Endothelial cell (in vitro differentiated cells): ENCODE data around the gene SAMD8. TPM values are rescaled to one million over a fixed set of nuclear protein-coding genes. Genes with fewer than 3 reads are reported as not detected.

Source experiments
- DNase-seq: peaks from one replicate; pipeline ENCODE4 v3.0.0; 2021; ENCODE audit warnings: low spot score
- H3K27ac Mint-ChIP-seq: one replicate; pipeline ENCODE4 v1.8.0; 2021; ENCODE audit warnings: mixed read lengths, inconsistent platforms; ENCODE audit not compliant: unreplicated experiment
- H3K27me3 Mint-ChIP-seq: one replicate; pipeline ENCODE4 v1.8.0; 2021; ENCODE audit warnings: mild to moderate bottlenecking, moderate library complexity, mixed read lengths, inconsistent platforms; ENCODE audit not compliant: unreplicated experiment
- H3K36me3 Mint-ChIP-seq: one replicate; pipeline ENCODE4 v1.8.0; 2021; ENCODE audit warnings: mild to moderate bottlenecking, low read depth, mixed read lengths, inconsistent platforms; ENCODE audit not compliant: unreplicated experiment
- H3K4me1 Mint-ChIP-seq: one replicate; pipeline ENCODE4 v1.8.0; 2021; ENCODE audit warnings: mild to moderate bottlenecking, mixed read lengths, inconsistent platforms; ENCODE audit not compliant: unreplicated experiment
- H3K4me3 Mint-ChIP-seq: one replicate; pipeline ENCODE4 v1.8.0; 2021; ENCODE audit warnings: mild to moderate bottlenecking, mixed read lengths, inconsistent platforms; ENCODE audit not compliant: unreplicated experiment
- H3K9me3 Mint-ChIP-seq: one replicate; pipeline ENCODE4 v1.8.0; 2021; ENCODE audit warnings: mixed read lengths, inconsistent platforms; ENCODE audit not compliant: unreplicated experiment
- total RNA-seq: library from RNA; stranded (reverse); fragmentation: NEBNext Ultra II Directional; extraction: Animal tissue kit (Norgen Biotek cat#: 25700); gene quantifications from one replicate; pipeline ENCODE4 v1.2.1, GENCODE V29; 2021; ENCODE audit not compliant: unreplicated experiment
- TF ChIP-seq, protein P1 (sequence below): fragments of 200-600 bp; sonication (generic); IDR thresholded peaks from one replicate; pipeline ENCODE4 v1.5.0; 2021; ENCODE audit warnings: antibody characterized with exemption; ENCODE audit not compliant: unreplicated experiment

SAMD8 gene
- total RNA-seq, 1 donor from 2014 or later = 29.0 TPM

DNA sequence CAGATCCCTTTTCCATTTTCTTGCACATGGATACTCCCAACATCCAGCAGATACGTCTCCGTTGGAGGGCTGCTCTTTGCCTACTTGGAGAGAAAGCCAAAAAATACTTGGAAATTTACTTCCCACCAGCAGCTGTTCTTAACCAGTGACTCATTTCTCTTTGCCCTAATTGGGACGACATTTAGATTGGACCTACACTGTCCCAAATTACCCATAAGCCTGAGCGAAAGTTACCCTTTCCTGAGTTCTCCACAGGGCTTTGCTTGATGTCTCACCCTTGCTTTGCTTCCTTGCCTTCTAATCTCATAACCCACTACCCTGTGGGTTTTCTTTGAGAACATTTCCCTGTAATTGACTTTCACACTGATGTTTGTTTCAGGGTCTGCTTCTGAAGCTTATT is 48.1 kb downstream of the SAMD8 start:
- no peaks in the 10 kb centered on the region for H3K9me3 Mint-ChIP-seq
- no peak for DNase-seq
- no peak overlapping the region for H3K4me3 Mint-ChIP-seq
- TF ChIP-seq, protein P1, sequence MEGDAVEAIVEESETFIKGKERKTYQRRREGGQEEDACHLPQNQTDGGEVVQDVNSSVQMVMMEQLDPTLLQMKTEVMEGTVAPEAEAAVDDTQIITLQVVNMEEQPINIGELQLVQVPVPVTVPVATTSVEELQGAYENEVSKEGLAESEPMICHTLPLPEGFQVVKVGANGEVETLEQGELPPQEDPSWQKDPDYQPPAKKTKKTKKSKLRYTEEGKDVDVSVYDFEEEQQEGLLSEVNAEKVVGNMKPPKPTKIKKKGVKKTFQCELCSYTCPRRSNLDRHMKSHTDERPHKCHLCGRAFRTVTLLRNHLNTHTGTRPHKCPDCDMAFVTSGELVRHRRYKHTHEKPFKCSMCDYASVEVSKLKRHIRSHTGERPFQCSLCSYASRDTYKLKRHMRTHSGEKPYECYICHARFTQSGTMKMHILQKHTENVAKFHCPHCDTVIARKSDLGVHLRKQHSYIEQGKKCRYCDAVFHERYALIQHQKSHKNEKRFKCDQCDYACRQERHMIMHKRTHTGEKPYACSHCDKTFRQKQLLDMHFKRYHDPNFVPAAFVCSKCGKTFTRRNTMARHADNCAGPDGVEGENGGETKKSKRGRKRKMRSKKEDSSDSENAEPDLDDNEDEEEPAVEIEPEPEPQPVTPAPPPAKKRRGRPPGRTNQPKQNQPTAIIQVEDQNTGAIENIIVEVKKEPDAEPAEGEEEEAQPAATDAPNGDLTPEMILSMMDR = no peak
- no peaks in the 10 kb centered on the region for H3K4me1 Mint-ChIP-seq
- peaks cover under 1% of the 10 kb centered on the region for H3K36me3 Mint-ChIP-seq
- H3K27me3 Mint-ChIP-seq = no peaks in the 10 kb centered on the region
- H3K27ac Mint-ChIP-seq = peak overlapping the region; percentile 53

DNA sequence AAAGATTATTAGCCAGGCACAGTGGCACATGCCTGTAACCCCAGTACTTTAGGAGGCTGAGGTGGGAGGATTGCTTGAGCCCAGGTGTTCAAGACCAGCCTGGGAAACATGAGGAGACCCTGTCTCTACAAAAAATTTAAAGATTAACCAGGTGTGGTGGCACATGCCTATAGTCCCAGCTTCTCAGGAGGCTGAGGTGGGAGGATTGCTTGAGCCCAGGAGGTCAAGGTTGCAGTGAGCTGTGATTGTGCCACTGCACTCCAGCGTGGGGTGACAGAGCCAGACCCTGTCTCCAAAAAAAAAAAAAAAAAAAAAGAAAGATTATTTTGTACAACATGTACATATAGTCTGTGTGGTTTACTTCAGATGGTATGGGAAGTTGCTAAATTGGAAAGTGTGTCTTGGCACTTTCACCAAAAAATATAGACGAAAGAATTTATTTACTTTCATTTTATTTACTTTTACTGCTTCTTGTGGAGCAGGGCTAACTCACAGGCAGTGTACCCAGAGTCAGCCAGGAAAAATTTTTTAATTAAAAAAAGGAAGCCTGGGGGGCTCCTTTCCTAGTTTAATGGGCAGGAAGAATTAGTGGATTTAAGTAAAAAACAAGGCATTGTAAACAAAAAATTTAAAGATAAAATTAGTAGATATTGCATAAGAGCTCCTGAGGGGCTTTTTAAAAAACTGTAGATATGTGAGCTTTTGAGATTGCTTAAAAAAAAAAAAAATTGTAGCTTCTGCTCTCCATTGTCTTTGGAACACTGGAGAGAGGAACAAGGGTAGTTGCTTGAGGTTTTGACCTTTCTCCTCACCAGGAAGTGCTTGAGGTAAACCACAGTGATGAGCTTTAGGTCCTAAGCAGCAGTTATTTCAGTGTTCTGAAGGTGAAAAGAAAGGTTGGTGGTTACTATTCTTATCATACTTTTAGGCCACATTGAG is 54.5 kb downstream of the SAMD8 start:
- DNase-seq = no peak
- Mint-ChIP-seq H3K4me3 (no peak overlapping the region), H3K4me1 (peaks cover 6% of the 10 kb centered on the region), H3K27ac (no peak overlapping the region), H3K27me3 (no peaks in the 10 kb centered on the region), H3K36me3 (peaks cover 2% of the 10 kb centered on the region), H3K9me3 (no peaks in the 10 kb centered on the region)
- TF ChIP-seq, protein P1 = no peak

DNA sequence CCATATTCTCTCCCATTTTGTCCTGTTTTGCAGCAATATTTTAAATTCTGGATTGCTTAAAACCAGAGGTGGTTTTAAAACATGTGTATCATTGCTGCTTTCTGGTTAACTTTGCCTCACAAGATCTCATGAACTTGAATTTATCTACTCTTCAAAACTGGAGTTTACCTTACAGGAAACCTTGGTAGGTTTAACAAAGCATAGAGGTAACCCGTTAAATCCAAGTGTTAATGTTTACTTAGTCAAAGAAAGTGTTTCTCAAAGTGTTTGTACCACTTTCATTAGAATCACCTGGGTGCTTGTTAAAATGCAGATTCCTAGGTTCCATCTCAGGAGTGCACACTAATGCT is 55.1 kb downstream of the SAMD8 start:
- peaks cover 2% of the 10 kb centered on the region for H3K36me3 Mint-ChIP-seq

DNA sequence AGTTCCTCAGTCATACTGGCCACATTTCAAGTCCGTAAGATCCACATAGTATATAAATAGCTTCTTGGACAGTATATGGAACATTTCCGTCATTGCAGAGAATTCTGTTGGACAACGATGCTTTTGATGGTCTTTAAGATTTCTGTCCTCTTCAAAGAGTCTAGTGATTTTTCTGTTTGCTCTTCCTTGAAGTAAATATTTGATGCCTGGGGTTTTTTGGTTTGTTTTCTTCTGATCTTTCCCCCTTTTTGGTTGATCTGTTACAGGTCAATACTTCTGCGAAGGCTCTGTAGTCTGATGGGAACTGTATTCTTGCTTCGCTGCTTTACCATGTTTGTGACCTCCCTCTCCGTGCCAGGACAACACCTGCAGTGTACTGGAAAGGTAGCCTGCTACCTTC is 56.8 kb downstream of the SAMD8 start:
- H3K9me3 Mint-ChIP-seq = no peaks in the 10 kb centered on the region
- peaks cover 2% of the 10 kb centered on the region for H3K36me3 Mint-ChIP-seq
- H3K27me3 Mint-ChIP-seq = no peaks in the 10 kb centered on the region
- H3K4me1 Mint-ChIP-seq = peaks cover 6% of the 10 kb centered on the region
- no peak overlapping the region for H3K27ac Mint-ChIP-seq
- H3K4me3 Mint-ChIP-seq = no peak overlapping the region
- DNase-seq = no peak
- TF ChIP-seq, protein P1 = no peak

More for the DNA sequence above, 55.1 kb downstream of the SAMD8 start:
- Mint-ChIP-seq H3K27ac (no peak overlapping the region), H3K4me3 (no peak overlapping the region), H3K27me3 (no peaks in the 10 kb centered on the region), H3K4me1 (peaks cover 6% of the 10 kb centered on the region), H3K9me3 (no peaks in the 10 kb centered on the region)
- TF ChIP-seq, protein P1 = no peak
- DNase-seq = no peak

DNA sequence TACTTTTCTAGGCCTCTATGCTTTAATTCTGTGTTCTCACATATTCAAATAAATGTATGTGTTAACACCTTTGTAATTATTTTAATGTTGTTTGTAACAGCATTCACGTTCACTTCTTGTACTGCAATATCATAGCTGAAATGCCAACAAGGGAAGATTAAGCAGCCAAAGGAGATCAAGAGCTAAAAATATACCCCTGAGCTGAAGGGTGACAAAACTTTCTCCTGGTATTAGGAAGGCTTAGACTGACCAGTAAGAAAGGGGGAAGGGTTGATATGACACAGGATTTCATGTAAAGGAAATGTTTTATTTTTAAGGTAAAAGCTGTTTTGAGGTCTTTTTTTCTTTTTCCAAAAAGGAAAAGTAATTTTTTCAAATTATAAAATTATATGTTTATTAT is 58.8 kb downstream of the SAMD8 start:
- Mint-ChIP-seq H3K27ac (no peak overlapping the region), H3K9me3 (no peaks in the 10 kb centered on the region), H3K4me3 (no peak overlapping the region), H3K4me1 (peaks cover 6% of the 10 kb centered on the region), H3K27me3 (no peaks in the 10 kb centered on the region), H3K36me3 (peaks cover 2% of the 10 kb centered on the region)
- TF ChIP-seq, protein P1 = no peak
- DNase-seq = no peak
